A549 (cell line): ENCODE measurements around the gene RBP3. TPM values are rescaled to one million over a fixed set of nuclear protein-coding genes. Genes with fewer than 3 reads are reported as not detected.

Experiments used
- ATAC-seq, 2 experiments: fragments of 200-7000 bp in 1 of 2; fragments of >200 bp in 1 of 2; cut with Nextera tagmentation in 1 of 2; cut with Tn5 transposase in 1 of 2; 3 replicates each; pipeline versions ENCODE4 v1.8.0 to v1.9.1; 2018 to 2020; ENCODE audit warnings: mild to moderate bottlenecking in 1 of 2, moderate library complexity in 1 of 2
- CTCF ChIA-PET: fragments of 300-600 bp; sonication (Branson Sonifier 250); formaldehyde crosslinking; extraction: SDS; loops from one replicate; lab custom pipeline; 2021; ENCODE audit warnings: antibody characterized with exemption, inconsistent platforms; lab: Yijun Ruan, JAX
- POLR2A ChIA-PET: fragments of 350-600 bp; formaldehyde crosslinking; extraction: SDS; loops from one replicate; lab custom pipeline; 2021; ENCODE audit warnings: antibody characterized with exemption, inconsistent platforms; lab: Yijun Ruan, JAX
- DNase-seq, 2 experiments: peaks; one replicate each; pipeline versions ENCODE4 v3.0.0 to v3.0.0-alpha.2; 2011 to 2016; ENCODE audit warnings: low read depth in 1 of 2, low spot score in 1 of 2
- FAIRE-seq: peaks from 2 replicates; lab custom pipeline; 2011; peaks lifted over from hg19 to GRCh38; lab: Jason Lieb, UNC
- H3K27ac ChIP-seq, 2 experiments: fragments of >200 bp; sonication (Bioruptor Twin); formaldehyde crosslinking; 3 replicates each; pipeline ENCODE4 v1.5.1; 2016 to 2017
- H3K4me1 ChIP-seq: fragments of >200 bp; sonication (Bioruptor Twin); formaldehyde crosslinking; 3 replicates; pipeline ENCODE4 v1.6.1; 2016
- H3K4me2 ChIP-seq: fragments of >200 bp; sonication (Bioruptor Twin); formaldehyde crosslinking; 3 replicates; pipeline ENCODE4 v1.6.1; 2016
- H3K4me3 ChIP-seq: fragments of >200 bp; sonication (Bioruptor Twin); formaldehyde crosslinking; 3 replicates; pipeline ENCODE4 v1.5.1; 2016
- H3K9me3 ChIP-seq: fragments of >200 bp; sonication (Bioruptor Twin); formaldehyde crosslinking; 3 replicates; pipeline ENCODE4 v1.6.1; 2016
- BHLHE40 ChIP-seq: IDR thresholded peaks from 2 replicates; pipeline ENCODE4 v1.6.1; 2012; ENCODE audit warnings: low read depth, low read length, inconsistent platforms
- CBX8 ChIP-seq: fragments of 200-600 bp; sonication (generic); IDR thresholded peaks from 2 replicates; pipeline ENCODE4 v1.6.1; 2016
- CHD4 ChIP-seq: fragments of 200-600 bp; sonication (generic); IDR thresholded peaks from 2 replicates; pipeline ENCODE4 v1.6.1; 2016; ENCODE audit warnings: antibody characterized with exemption, mild to moderate bottlenecking, borderline replicate concordance
- CTCF ChIP-seq: fragments of >200 bp; sonication (Bioruptor Twin); formaldehyde crosslinking; IDR thresholded peaks from 3 replicates; pipeline ENCODE4 v1.5.1; 2016
- E2F6 ChIP-seq: IDR thresholded peaks from 2 replicates; pipeline ENCODE4 v1.6.1; 2012; ENCODE audit warnings: low read depth, borderline replicate concordance
- EHMT2 ChIP-seq: fragments of 200-600 bp; sonication (generic); IDR thresholded peaks from 2 replicates; pipeline ENCODE4 v1.6.1; 2016; ENCODE audit warnings: antibody characterized with exemption, low read depth, mild to moderate bottlenecking, moderate library complexity
- ELK1 ChIP-seq: fragments of 150-350 bp; IDR thresholded peaks from 2 replicates; pipeline ENCODE4 v1.6.1; 2014; ENCODE audit warnings: low read depth, mild to moderate bottlenecking, low read length
- ESRRA ChIP-seq: fragments of 150-350 bp; IDR thresholded peaks from 2 replicates; pipeline ENCODE4 v1.6.1; 2014; ENCODE audit warnings: mild to moderate bottlenecking, low read length, borderline replicate concordance
- HDAC2 ChIP-seq: fragments of 200-600 bp; sonication (generic); IDR thresholded peaks from 2 replicates; pipeline ENCODE4 v1.6.1; 2016
- HOXB13 ChIP-seq: fragments of 250-450 bp; sonication (Bioruptor Pico); IDR thresholded peaks from 2 replicates; pipeline ENCODE4 v1.5.0; 2020; ENCODE audit warnings: low read depth, mild to moderate bottlenecking, moderate library complexity
- HOXB5 ChIP-seq: fragments of 250-450 bp; sonication (Bioruptor Pico); IDR thresholded peaks from 2 replicates; pipeline ENCODE4 v1.5.0; 2020; ENCODE audit warnings: mild to moderate bottlenecking, moderate library complexity
- JUNB ChIP-seq: fragments of >200 bp; sonication (Bioruptor Twin); formaldehyde crosslinking; IDR thresholded peaks from 2 replicates; pipeline ENCODE4 v1.6.1; 2016
- MAZ ChIP-seq: fragments of 150-350 bp; IDR thresholded peaks from 2 replicates; pipeline ENCODE4 v1.6.1; 2014; ENCODE audit warnings: antibody characterized with exemption, low read depth, low read length, borderline replicate concordance
- NFE2L2 ChIP-seq: fragments of 150-350 bp; conservative IDR thresholded peaks from 2 replicates; pipeline ENCODE4 v1.6.1; 2014; ENCODE audit warnings: low read length
- NPAS2 ChIP-seq: fragments of 250-450 bp; sonication (Bioruptor Pico); IDR thresholded peaks from 2 replicates; pipeline ENCODE4 v1.8.0; 2022; ENCODE audit warnings: mild to moderate bottlenecking, moderate library complexity, borderline replicate concordance
- NR3C1 ChIP-seq: fragments of >200 bp; sonication (Bioruptor Twin); formaldehyde crosslinking; IDR thresholded peaks from 3 replicates; pipeline ENCODE4 v1.6.1; 2017
- PHF8 ChIP-seq: fragments of 200-600 bp; sonication (generic); IDR thresholded peaks from 2 replicates; pipeline ENCODE4 v1.6.1; 2016; ENCODE audit warnings: low read depth, mild to moderate bottlenecking, antibody characterized with exemption, moderate library complexity, borderline replicate concordance
- RFX5 ChIP-seq: fragments of 450-650 bp; IDR thresholded peaks from 2 replicates; pipeline ENCODE4 v1.7.1; 2014; ENCODE audit warnings: antibody characterized with exemption, mild to moderate bottlenecking, moderate library complexity
- WGBS: methylation state at CpG from one replicate; pipeline ENCODE4 v1.1.6; 2017; ENCODE audit errors: missing lambda C conversion rate; 5-methylcytosine and 5-hydroxymethylcytosine counted together
- polyA plus RNA-seq, 4 experiments: library from polyadenylated mRNA; depleted of rRNA in 3 of 4; stranded (reverse); fragments of >200 nt; fragmentation: RNase III in 1 of 4; extraction: RNeasy Plus Mini Kit Qiagen cat#74134 plus additional on column Dnase treatment in 1 of 4; gene quantifications; 2 replicates in 3 of 4; 3 replicates in 1 of 4; pipeline ENCODE4 v1.2.3, GENCODE V29; 2011 to 2017
- TF ChIP-seq, protein P1 (sequence below): fragments of >200 bp; sonication (Bioruptor Twin); formaldehyde crosslinking; IDR thresholded peaks from 2 replicates; pipeline ENCODE4 v1.6.1; 2016
- TF ChIP-seq, protein P2 (sequence below): fragments of 250-450 bp; sonication (Bioruptor Pico); IDR thresholded peaks from 2 replicates; pipeline ENCODE4 v1.5.0; 2020; ENCODE audit warnings: low read depth, mild to moderate bottlenecking, moderate library complexity

Gene RBP3
- polyA plus RNA-seq, 2 of the 4 experiments (the other 2 are of a cell fraction), result not detected

GRCh38 chr10:47322300-47323061 is 25.7 kb upstream of the RBP3 start, which contains the start of gene GDF2:
Gene GDF2 (plus strand): TSS chr10:47322454. CDS start chr10:47322669, 215 bp downstream.
- Histone ChIP-seq H3K9me3 (no peaks in the 10 kb centered on the region), H3K4me2 (no peak within 1 kb of the TSS), H3K4me3 (no peak within 1 kb of the TSS), H3K4me1 (no peaks in the 10 kb centered on the region), H3K27ac (no peak within 1 kb of the TSS)
- CTCF ChIA-PET, result interaction anchor here (1.4 to 8.3 kb wide), 4 partner anchors 10 to 298 kb away, joined by 4 to 68 read pairs (median 15); no protein-coding TSS in a partner anchor
- DNase-seq (no peak), FAIRE-seq (no peak), ATAC-seq (no peak)
- no peak for TF ChIP-seq HOXB5 (CRISPR knock-in tag)
- no peak for TF ChIP-seq MAZ
- TF ChIP-seq HOXB13 (CRISPR knock-in tag), result no peak
- no peak for TF ChIP-seq RFX5
- TF ChIP-seq NFE2L2, result no peak
- TF ChIP-seq, protein P1, sequence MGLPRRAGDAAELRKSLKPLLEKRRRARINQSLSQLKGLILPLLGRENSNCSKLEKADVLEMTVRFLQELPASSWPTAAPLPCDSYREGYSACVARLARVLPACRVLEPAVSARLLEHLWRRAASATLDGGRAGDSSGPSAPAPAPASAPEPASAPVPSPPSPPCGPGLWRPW, result no peak
- no peak for TF ChIP-seq ELK1
- TF ChIP-seq PHF8, result no peak
- no peak for TF ChIP-seq E2F6
- no peak for TF ChIP-seq CBX8
- TF ChIP-seq, protein P2, sequence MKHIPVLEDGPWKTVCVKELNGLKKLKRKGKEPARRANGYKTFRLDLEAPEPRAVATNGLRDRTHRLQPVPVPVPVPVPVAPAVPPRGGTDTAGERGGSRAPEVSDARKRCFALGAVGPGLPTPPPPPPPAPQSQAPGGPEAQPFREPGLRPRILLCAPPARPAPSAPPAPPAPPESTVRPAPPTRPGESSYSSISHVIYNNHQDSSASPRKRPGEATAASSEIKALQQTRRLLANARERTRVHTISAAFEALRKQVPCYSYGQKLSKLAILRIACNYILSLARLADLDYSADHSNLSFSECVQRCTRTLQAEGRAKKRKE, result no peak
- no peak for TF ChIP-seq EHMT2
- no peak for TF ChIP-seq CTCF
- no peak for TF ChIP-seq JUNB
- TF ChIP-seq BHLHE40, result no peak
- TF ChIP-seq NR3C1, result no peak
- TF ChIP-seq HDAC2, result no peak
- TF ChIP-seq NPAS2 (CRISPR knock-in tag), result no peak
- no peak for TF ChIP-seq ESRRA
- POLR2A ChIA-PET, result no interaction called here
- WGBS, result 63% methylated on average over 26 of the region's 35 CpGs

DNA sequence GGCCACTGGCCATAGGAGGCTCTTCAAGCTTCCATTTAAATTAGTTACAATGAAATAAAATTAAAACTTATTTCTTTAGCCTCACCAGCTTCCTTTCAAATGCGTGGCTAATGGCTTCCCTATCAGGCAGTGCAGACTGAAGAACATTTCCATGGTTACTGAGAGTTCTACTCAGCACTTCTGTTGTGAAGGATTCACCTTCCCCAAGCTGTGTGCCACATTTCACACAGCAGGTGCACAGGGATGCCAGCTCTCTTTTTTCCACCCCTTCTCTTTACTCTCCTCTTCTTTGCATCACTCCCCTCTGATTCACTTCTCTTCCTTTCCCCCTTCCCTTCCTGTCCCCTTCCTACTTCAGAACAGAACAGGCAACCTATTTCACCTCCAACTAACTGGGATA is 25.1 kb upstream of the RBP3 start:
- no peak for TF ChIP-seq CHD4
- 11% methylated on average over 1 of the region's 1 CpG for WGBS
- no peak for FAIRE-seq
- Histone ChIP-seq H3K4me1 (no peaks in the 10 kb centered on the region), H3K4me3 (no peak overlapping the region), H3K9me3 (no peaks in the 10 kb centered on the region), H3K27ac (no peak overlapping the region), H3K4me2 (no peak overlapping the region)
- no peak for ATAC-seq
- CTCF ChIA-PET, result interaction anchor here (1.4 to 8.3 kb wide), 4 partner anchors 11 to 298 kb away, joined by 4 to 68 read pairs (median 15); no protein-coding TSS in a partner anchor
- DNase-seq, result no peak
- POLR2A ChIA-PET, result no interaction called here
